HG03280 (cell line): ENCODE data around the gene CDYL.
"Not testable (repeated sequence)": the region's sequence is repeated elsewhere in the genome, so short reads cannot be mapped to it uniquely, and the experiment has no call there.

Experiments
- ATAC-seq: cut with Tn5 transposase; IDR thresholded peaks from one replicate; pipeline ENCODE4 v1.9.1; 2021; ENCODE audit warnings: mild to moderate bottlenecking, moderate library complexity; ENCODE audit not compliant: unreplicated experiment

CDYL gene

DNA sequence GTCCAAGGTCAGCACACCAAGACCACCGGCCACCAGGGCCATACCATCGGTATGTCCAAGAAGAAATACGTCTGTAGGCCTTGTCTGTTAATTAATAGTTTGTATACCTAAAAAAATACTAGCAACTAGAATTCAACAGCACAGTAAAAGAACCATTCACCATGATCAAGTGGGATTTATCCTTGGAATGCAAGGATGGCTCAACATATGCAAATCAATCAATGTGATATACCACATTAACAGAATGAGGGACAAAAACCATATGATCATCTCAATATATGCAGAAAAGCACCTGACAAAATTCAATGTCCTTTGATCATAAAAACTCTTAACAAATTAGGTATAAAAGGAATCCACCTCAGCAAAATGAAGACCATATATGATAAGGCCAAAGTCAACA is 203.2 kb downstream of the CDYL start:
- no peak for ATAC-seq

GRCh38 chr6:4981761-4982160 is 205.6 kb downstream of the CDYL start:
- no peak for ATAC-seq

DNA sequence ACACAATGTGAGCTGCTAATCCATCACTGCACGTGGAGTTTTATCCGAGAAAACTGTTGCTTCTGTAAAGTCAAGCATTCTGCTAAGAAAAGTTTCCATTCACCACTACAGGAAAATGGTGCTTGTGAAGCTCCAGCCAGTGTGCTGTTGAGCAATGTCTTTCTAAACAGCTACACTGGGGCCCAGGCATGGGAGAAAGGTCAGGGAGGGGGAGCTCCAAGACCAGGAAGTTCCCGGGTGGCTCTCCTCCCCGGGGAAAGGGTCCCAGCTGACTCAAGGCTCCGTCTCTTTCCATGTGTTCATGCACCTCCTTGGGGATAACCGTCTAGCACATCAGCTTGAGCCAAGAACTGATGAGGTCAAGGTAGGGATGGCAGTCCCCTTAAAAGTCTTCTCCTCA is 207.1 kb downstream of the CDYL start:
- no peak for ATAC-seq

- ATAC-seq: no peak
These were observed 210.8 kb downstream of the CDYL start for GRCh38 chr6:4986999-4987398.

DNA sequence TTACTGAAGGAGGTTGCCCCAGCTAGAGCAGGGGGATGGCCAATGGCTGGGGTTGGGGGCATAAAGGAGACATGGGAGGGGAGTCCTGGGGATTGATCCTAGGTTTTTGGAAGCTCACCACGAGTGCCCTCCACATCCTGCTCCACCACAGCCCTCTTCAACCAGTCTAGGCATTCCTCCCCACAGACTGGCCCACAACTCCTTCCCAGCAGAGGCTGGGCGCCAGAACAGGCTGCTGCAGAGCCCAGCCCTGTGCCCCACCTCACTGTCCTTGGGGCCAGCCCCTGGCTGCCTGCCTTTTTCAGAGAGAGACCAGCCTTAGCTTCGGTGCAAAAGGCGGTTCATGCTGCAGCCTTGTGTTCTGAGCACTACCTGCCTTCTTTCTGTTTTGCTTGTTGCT is 211.2 kb downstream of the CDYL start:
- no peak for ATAC-seq

DNA sequence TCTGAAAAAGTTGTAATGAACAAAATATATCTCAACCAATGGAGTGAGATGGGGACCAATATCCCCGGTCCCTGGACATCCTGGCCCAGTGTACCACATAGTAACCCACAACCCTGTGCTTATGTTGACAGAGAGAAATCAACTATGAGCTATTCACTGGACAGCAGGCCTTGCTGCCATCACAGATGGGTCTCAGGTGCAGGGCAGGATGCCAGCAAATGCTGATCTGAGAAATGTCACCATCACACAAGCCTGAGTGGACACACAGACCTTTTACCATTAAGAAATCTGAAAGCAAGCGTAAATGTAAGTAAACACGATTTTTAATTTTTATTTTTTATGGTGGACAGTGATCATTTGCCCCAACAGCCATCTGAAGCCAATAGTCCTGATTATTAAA is 218.5 kb downstream of the CDYL start:
- no peak for ATAC-seq

DNA sequence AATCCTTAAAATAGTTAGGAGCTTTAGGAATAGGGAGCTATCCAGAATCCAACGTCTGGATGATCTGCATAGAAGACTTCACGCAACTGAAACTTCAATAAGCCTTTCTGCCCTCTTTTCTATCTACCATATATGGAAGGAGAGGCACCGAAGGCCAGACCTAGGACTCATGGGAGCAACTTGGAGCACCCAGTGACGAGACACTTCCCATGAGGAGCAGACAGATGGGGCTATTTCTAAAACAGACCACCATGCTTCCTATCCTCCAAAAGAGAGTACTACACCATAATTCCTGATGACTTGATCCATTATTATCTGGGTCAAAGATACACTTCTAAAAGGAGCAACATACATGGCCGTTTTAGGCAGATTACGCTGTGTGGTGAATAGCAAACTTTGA is 221.7 kb downstream of the CDYL start:
- ATAC-seq: no peak

DNA sequence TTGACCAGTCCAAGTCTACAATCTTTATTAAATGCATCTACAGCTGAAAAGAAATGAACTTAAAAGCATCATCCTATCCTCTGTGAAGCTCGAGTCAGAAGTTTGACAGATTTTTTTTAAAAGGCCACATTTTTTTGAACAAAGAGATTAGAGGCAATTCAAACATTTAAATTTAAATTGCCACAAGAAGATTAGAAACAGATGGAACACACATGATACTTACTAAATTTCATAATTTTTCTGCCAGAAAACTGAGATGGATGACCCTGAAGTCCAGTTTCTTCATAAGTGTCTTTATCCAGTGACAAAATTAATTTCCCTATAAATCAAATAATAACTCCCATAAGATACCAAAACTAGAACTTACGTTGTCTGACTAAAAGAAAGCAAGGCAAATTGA is 223.4 kb downstream of the CDYL start:
- ATAC-seq: no peak

DNA sequence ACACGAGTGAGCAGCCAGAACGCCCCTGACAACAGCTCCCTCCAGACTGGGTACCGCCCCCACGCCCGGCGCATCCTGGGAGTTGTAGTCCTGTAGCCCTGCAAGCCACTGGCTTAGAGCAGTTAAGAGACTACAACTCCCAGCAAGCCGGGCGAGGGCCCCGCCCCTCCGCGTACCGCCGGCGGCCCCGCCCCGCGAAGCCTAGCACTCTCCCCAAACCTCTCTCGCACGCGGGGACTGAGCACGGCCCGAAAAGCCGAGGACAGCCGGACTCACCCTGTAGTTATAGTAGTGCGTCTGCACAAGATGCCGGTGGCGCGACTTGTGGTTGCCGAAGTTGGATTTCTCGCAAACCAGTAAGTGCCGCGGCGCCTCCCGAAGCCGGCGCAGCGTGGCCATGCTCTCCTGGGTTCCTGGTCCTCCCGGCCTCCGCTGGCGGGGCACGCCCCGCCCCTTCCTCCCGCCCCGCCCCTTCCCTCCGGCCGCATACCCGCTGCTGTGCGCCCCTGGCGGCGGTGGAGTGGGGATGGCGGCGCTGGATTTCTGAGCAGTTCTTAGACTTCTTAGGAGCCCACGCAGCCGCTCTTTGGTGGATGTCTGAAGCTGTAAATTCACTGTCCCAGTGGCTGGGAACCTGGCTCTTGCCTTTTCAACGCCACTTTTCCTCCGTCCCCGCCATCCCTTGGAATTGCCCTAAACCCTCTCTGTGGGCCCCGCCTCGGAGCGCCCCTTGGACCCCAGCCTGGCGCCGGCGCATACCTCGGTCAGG is 227.6 kb downstream of the CDYL start, which contains the start of gene RPP40:
Gene RPP40 (minus strand): TSS at position 434 of the 769 bp plus-strand sequence. CDS start 35 bp downstream, at position 399.
- ATAC-seq: peak; percentile 95

DNA sequence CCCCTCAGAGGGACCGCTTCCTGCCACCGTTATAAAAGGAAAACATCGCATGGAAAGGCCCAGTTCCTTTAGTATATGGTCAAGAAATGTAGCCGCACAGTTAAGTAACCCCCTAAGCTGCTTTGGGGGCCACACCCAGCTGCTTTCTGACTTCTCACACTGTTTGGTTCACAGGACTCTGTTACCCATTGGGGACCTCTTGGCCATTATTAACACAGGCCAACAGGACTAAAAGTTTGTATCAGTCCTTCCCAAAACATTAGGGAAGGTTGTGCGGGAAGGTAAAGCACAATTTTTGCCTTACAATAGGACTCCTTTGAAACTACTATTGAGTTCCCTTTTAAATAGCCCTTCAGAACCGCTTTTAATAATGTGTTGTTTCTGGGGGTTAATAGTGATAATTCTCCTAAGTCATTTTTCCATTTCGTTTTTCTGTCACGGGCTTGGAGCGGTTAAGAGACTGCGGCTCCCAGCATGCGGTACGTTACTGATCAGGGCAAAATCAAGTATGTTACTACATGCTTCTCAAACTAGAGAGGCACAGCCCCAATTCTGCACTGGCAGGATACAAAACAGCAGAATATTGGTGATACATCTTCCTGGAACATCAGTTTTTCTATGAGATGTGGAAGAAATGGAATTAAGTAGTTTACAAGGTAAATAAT is 228.3 kb downstream of the CDYL start:
- no peak for ATAC-seq

DNA sequence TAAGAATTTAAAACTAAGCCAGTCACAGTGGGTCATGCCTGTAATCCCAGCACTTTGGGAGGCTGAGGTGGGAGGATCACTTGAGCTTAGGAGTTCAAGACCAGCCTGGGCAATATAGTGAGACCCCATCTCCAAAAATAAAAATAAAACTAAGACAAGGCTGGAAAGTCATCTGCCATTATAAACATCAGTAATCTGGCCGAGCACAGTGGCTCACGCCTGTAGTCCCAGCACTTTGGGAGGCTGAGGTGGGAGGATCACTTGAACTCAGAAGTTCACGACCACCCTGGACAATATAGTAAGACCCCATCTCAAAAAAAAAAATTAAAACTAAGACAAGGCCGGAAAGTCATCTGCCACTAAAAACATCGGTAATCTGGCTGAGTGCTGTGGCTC is 228.8 kb downstream of the CDYL start:
- not testable (repeated sequence) for ATAC-seq
